Ascending aorta (tissue), 2 donors: ENCODE measurements around the gene JMJD7. TPM values are rescaled to one million over a fixed set of nuclear protein-coding genes. Genes with fewer than 3 reads are reported as not detected.

Experiments
- DNase-seq, 2 donors: peaks; one replicate each; pipeline ENCODE4 v3.0.0-alpha.2; 2019; ENCODE audit warnings: low spot score in 2 of 2
- H3K27ac ChIP-seq, 2 donors: fragments of 200-600 bp; sonication (generic); one replicate each; pipeline ENCODE4 v1.5.1; 2016 to 2017; ENCODE audit warnings: mild to moderate bottlenecking in 1 of 2
- H3K27me3 ChIP-seq: fragments of 200-600 bp; sonication (generic); one replicate; pipeline ENCODE4 v1.5.1; 2017
- H3K36me3 ChIP-seq, 2 donors: fragments of 200-600 bp; sonication (generic); one replicate each; pipeline ENCODE4 v1.5.1; 2016
- H3K4me1 ChIP-seq, 2 donors: fragments of 200-600 bp; sonication (generic); one replicate each; pipeline ENCODE4 v1.5.1; 2016 to 2017; ENCODE audit warnings: mild to moderate bottlenecking in 1 of 2
- H3K4me3 ChIP-seq, 2 donors: fragments of 200-600 bp; sonication (generic); one replicate each; pipeline ENCODE4 v1.5.1; 2016 to 2017; ENCODE audit warnings: mild to moderate bottlenecking in 1 of 2
- H3K9me3 ChIP-seq, 2 donors: fragments of 200-600 bp; sonication (generic); one replicate each; pipeline ENCODE4 v1.5.1; 2016
- CTCF ChIP-seq, 3 experiments: fragments of 200-600 bp in 2 of 3; fragments of 450-650 bp in 1 of 3; sonication (generic) in 2 of 3; IDR thresholded peaks; one replicate each; pipeline ENCODE4 v1.5.1; 2016 to 2019; ENCODE audit warnings: antibody characterized with exemption in 3 of 3, mild to moderate bottlenecking in 1 of 3, moderate library complexity in 1 of 3
- intact Hi-C: fragments of 100-400 bp; cut with DNase I; formaldehyde crosslinking; loops from one replicate; pipeline ENCODE4 v1.15.1; 2023
- total RNA-seq: library from RNA; depleted of rRNA; stranded (reverse); fragments of >200 nt; gene quantifications from one replicate; pipeline ENCODE4 v1.1.0, GENCODE V29; 2016

Gene JMJD7
- total RNA-seq, 1 donor from 2014 or later, result 16.4 TPM

DNA sequence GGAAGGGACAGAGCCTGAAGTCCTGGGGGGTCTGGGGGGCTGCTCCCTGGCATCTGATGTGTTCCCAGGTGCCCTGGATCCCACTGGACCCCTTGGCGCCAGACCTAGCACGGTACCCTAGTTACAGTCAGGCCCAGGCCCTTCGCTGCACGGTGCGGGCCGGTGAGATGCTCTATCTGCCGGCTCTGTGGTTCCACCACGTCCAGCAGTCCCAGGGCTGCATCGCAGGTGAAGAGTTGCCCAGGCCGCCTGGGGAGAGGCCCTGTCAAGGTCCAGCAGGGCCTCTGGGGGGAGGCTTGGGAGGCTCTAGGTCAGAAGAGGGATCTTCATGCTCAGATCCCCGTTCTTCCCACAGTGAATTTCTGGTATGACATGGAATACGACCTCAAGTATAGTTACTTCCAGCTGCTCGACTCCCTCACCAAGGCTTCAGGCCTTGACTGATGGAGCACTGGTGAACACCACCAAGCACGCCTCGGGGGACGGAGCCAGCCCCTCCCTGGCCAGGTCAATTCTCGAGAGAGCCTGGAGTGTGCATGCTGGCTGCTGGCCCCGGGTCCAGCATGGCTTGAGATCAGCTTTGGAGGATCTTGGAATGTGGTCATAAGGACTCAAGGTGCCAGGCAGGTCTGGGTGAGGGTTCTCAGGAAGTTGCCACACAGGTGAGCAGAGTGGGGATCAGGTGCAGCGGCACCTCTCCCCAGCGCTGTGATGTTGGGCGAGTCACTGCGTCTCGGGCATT is 9.0 kb downstream of the JMJD7 start:
- intact Hi-C loops, result no loop called here
- H3K27ac ChIP-seq, result no peak overlapping the region
- no peaks in the 10 kb centered on the region for H3K9me3 ChIP-seq
- no peak for DNase-seq
- H3K36me3 ChIP-seq, result peaks cover 12 to 39% of the 10 kb centered on the region in 2 donors
- no peaks in the 10 kb centered on the region for H3K27me3 ChIP-seq
- H3K4me3 ChIP-seq, result no peak overlapping the region
- TF ChIP-seq CTCF (IDR thresholded peaks at IDR 0.05), result no peak
- no peaks in the 10 kb centered on the region for H3K4me1 ChIP-seq

GRCh38 chr15:41838400-41838897 is 10.6 kb downstream of the JMJD7 start, which contains the start of gene PLA2G4B:
PLA2G4B (plus strand) TSS chr15:41838847; CDS start chr15:41838914, 67 bp downstream.
- TF ChIP-seq CTCF (IDR thresholded peaks at IDR 0.05), result no peak
- H3K4me1 ChIP-seq, result no peaks in the 10 kb centered on the region
- H3K9me3 ChIP-seq, result no peaks in the 10 kb centered on the region
- H3K36me3 ChIP-seq, result peaks cover 16 to 45% of the 10 kb centered on the region in 2 donors
- intact Hi-C loops, result no loop called here
- no peak for DNase-seq
- H3K27ac ChIP-seq, result no peak within 1 kb of the TSS
- no peak within 1 kb of the TSS for H3K4me3 ChIP-seq
- no peaks in the 10 kb centered on the region for H3K27me3 ChIP-seq

DNA sequence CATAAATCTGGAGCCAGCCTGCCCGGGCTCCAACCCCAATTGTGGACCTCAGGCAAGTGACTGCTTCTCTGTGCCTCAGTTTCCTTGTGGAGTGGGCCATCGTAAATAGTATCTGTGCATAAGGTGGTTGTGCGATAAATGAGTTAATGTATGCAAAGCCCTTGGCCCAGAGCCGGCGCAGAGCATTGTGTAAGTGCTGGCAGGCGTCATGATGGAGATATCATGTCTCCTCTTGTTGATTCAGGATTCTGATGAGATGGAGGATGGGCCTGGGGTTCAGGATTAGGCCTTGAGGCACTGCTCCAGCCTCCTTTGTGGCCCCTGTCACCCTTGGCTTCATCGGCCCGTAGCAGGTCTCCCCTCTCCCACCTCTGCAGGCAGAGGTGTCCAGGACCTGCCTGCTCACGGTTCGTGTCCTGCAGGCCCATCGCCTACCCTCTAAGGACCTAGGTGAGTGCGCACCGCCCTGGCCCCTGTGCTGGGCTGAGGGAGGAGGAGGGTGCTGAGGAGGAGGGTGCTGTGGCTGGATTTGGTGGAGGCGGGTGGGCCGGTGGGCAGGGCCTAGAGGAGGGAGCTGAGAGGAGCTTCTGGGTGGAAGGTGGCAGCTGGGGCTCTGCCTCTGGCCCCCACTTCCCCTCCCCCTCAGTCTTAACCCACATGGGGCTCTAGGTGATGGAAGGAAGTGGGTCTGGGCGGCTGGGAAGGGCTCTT is 12.0 kb downstream of the JMJD7 start:
- no peak for DNase-seq
- H3K36me3 ChIP-seq, result peaks cover 16 to 49% of the 10 kb centered on the region in 2 donors
- no peaks in the 10 kb centered on the region for H3K4me1 ChIP-seq
- no peak overlapping the region for H3K4me3 ChIP-seq
- intact Hi-C loops, result no loop called here
- no peak for TF ChIP-seq CTCF (IDR thresholded peaks at IDR 0.05)
- no peaks in the 10 kb centered on the region for H3K9me3 ChIP-seq
- no peaks in the 10 kb centered on the region for H3K27me3 ChIP-seq
- H3K27ac ChIP-seq, result no peak overlapping the region

DNA sequence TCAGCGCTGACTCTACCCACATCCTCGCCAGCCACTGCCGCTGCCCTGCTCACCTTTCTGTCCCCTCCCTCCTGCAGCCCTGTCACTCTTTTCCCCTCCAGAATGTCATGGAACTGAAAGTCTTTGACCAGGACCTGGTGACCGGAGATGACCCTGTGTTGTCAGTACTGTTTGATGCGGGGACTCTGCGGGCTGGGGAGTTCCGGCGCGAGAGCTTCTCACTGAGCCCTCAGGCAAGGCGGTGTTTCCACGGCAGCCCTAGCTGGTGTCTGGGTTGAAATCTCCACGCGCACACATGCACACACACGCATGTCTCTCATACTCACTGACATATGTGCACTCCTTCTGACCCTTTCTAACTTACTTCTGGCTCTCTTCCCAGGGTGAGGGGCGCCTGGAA is 12.8 kb downstream of the JMJD7 start:
- peaks cover 20 to 50% of the 10 kb centered on the region in 2 donors for H3K36me3 ChIP-seq
- H3K27me3 ChIP-seq, result no peaks in the 10 kb centered on the region
- TF ChIP-seq CTCF (IDR thresholded peaks at IDR 0.05), result no peak
- H3K4me3 ChIP-seq, result no peak overlapping the region
- no peak for DNase-seq
- no peak overlapping the region for H3K27ac ChIP-seq
- H3K4me1 ChIP-seq, result no peaks in the 10 kb centered on the region
- intact Hi-C loops, result no loop called here
- H3K9me3 ChIP-seq, result no peaks in the 10 kb centered on the region

- TF ChIP-seq CTCF (IDR thresholded peaks at IDR 0.05), result no peak
- H3K36me3 ChIP-seq, result peaks cover 24 to 54% of the 10 kb centered on the region in 2 donors
These were observed 13.2 kb downstream of the JMJD7 start for GRCh38 chr15:41841131-41841530.

More at GRCh38 chr15:41841131-41841530, 13.2 kb downstream of the JMJD7 start:
- no peaks in the 10 kb centered on the region for H3K27me3 ChIP-seq
- no peak overlapping the region for H3K27ac ChIP-seq
- H3K4me1 ChIP-seq, result no peaks in the 10 kb centered on the region
- no peak overlapping the region for H3K4me3 ChIP-seq
- intact Hi-C loops, result no loop called here
- H3K9me3 ChIP-seq, result no peaks in the 10 kb centered on the region
- DNase-seq, result no peak
